Activated naive CD4-positive, alpha-beta T cell treated with anti-CD3 and anti-CD28 coated beads, Interleukin-2, amount 10 ng/mL, durations not matched to agents 7 days and 5 days (primary cell): Measurements from ENCODE around the gene ZNF48.

Experiments used
- CTCF ChIA-PET: fragments of 350-600 bp; sonication (Branson Sonifier 250); formaldehyde crosslinking; loops from one replicate; lab custom pipeline; 2021; ENCODE audit warnings: antibody characterized with exemption; lab: Charles Lee
- DNase-seq: peaks from one replicate; pipeline ENCODE4 v3.0.0-alpha.2; 2020
- H3K27ac Mint-ChIP-seq: one replicate; pipeline ENCODE4 v1.8.0; 2021; ENCODE audit warnings: mild to moderate bottlenecking, moderate library complexity, mixed read lengths
- H3K27me3 Mint-ChIP-seq: one replicate; pipeline ENCODE4 v1.8.0; 2021; ENCODE audit warnings: mild to moderate bottlenecking, mixed read lengths
- H3K36me3 Mint-ChIP-seq: one replicate; pipeline ENCODE4 v1.8.0; 2021; ENCODE audit warnings: mixed read lengths
- H3K4me1 Mint-ChIP-seq: one replicate; pipeline ENCODE4 v1.8.0; 2021; ENCODE audit warnings: mixed read lengths
- H3K4me3 Mint-ChIP-seq: one replicate; pipeline ENCODE4 v1.8.0; 2021; ENCODE audit warnings: mild to moderate bottlenecking, moderate library complexity, mixed read lengths
- H3K9me3 Mint-ChIP-seq: one replicate; pipeline ENCODE4 v1.8.0; 2021; ENCODE audit warnings: mixed read lengths

ZNF48 gene

DNA sequence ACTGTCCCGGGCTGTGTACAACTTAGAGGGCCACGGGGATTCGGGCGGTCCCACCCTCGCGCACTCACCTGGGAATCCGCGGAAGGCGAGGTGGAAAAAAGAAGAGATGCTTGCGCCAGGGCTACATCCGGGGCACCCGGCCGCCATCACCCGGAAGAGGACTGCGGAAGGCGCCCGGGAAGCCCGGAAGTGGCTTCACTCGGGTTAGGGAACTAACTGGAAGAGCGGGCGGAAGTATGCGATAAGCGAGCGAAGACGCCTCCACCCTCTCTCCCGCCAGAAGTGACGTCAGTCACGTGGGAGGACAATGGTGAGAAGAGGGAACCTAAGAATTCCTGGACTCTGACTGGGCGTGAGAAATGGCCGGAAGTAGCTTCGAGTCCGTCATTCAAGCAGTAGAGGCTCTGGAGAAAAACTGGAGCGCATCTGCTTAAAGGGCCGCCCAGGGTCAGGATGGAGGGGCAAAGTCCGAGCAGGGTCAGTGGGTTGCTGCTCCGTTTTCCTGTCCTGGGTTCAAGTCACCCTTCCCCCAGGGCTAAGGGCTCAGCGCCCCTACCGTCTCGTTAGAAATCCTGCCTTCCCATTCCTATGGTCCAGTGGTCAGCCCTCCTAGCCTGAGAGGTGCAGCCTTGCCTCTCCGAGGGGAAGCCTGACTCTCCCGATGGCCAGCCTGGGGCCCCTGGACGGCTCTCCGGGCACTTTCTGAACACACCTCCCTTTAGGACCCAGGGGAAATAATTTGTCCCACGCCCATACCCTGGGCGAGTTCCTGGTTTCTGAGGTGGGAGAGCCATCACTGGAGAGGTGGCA lies 39.9 kb upstream of the ZNF48 start, which contains the start of gene CD2BP2:
TSS of gene CD2BP2 (minus strand) at position 165 of the 810 bp plus-strand sequence. CDS start 627 bp downstream, outside the sequence.
- Mint-ChIP-seq H3K27me3 (no peaks in the 10 kb centered on the region), H3K36me3 (peaks cover 66% of the 10 kb centered on the region), H3K4me3 (peak within 1 kb of the TSS; percentile 95), H3K4me1 (peaks cover 44% of the 10 kb centered on the region), H3K27ac (peak within 1 kb of the TSS; percentile 92), H3K9me3 (no peaks in the 10 kb centered on the region)
- peak; percentile 90 for DNase-seq
- CTCF ChIA-PET, result interaction anchor here (0.7 to 1.6 kb wide), 4 partner anchors 9 to 263 kb away, joined by 3 to 5 read pairs (median 4); no protein-coding TSS in a partner anchor

DNA sequence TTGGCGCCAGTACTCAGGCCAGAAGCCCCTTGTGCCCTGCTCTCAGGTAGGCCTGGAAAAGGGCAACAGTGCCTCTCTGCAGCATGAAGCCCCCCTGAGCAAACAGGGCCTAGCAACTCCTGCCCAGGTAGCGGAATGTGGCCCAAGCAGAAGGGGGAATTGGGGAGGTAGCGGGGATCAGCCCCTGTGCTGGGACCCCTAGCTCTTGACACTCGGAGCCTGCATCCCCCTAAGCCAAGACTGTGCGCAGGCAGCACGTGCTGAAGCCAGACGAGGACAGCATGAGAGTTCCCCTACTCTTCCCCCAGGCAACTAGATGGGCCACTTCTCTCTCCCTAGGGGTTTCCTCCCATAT lies 39.3 kb upstream of the ZNF48 start:
- Mint-ChIP-seq H3K9me3 (no peaks in the 10 kb centered on the region), H3K36me3 (peaks cover 66% of the 10 kb centered on the region), H3K27ac (peak overlapping the region; percentile 92), H3K4me1 (peaks cover 45% of the 10 kb centered on the region), H3K4me3 (peak overlapping the region; percentile 95), H3K27me3 (no peaks in the 10 kb centered on the region)
- CTCF ChIA-PET, result interaction anchor here (1.3 to 1.6 kb wide), 3 partner anchors 10 to 54 kb away, joined by 3 to 4 read pairs (median 3); no protein-coding TSS in a partner anchor
- no peak for DNase-seq

DNA sequence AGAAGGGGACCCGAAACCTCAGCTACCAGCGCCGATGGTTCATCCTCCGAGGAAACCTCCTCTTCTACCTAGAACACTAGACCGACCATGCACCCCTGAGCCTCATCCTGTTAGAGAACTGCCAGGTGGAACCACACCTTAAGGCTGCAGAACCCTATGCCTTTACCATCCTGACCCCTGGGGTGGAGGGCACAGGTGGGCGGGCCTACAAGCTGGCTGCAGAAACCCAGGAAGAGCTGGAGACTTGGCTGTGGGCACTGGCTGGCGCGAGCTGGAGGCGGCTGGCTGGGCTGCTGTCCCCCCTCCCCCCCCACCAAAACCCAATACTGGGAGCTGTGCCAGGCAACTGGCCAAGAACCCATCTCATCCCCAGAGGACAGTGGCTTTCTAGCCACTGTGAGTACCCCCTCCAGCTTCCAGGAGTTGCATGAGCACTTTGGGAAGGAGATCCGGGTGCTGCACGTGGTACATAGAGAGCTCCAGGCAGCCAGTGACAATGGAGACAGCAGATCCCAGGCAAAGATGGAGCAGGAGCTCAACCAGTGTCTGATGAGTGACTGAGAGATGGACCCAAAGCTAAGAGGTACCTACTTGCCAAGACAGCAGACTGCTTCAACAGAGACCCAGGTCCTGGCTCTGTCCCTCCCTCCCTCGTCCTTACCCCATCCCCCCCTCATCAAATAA lies 38.7 kb upstream of the ZNF48 start:
- H3K4me1 Mint-ChIP-seq, result peaks cover 45% of the 10 kb centered on the region
- H3K27ac Mint-ChIP-seq, result peak overlapping the region; percentile 92
- peak overlapping the region; percentile 95 for H3K4me3 Mint-ChIP-seq
- no peak for DNase-seq
- H3K36me3 Mint-ChIP-seq, result peaks cover 62% of the 10 kb centered on the region
- CTCF ChIA-PET, result interaction anchor here (0.5 to 1.6 kb wide), 6 partner anchors 10 to 285 kb away, joined by 3 to 4 read pairs (median 3); no protein-coding TSS in a partner anchor
- no peaks in the 10 kb centered on the region for H3K27me3 Mint-ChIP-seq
- H3K9me3 Mint-ChIP-seq, result no peaks in the 10 kb centered on the region

DNA sequence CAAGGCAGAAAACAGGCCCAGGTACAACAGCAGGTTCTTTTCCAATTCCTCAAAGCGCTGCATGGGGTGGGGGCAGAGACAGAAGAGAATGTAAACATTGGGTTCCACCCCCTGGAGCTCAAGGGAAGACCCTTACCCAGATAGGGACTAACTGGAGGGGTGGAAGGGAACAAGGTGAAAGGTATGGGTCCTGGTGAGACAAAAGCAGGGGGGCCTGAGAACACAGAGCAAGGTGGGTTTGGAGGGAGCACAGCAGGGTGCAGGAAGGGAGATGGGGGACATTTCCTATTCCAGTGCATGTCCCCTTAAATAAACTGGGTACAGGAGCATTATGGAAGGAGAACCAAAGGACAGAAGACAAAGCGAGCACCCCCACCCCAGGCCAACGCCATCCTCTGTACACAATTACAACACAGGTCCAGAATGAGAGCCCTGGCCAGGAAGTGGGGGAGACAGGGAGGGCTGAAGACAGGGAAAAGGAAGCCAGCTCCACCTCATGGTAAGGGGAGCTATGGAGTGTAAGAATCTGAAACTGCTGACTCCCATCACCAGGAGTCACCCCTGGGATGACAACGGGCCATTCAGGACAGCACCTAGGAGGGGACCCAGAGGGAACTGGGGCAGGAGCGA lies 38.0 kb upstream of the ZNF48 start:
- peak overlapping the region; percentile 92 for H3K27ac Mint-ChIP-seq
- CTCF ChIA-PET, result interaction anchor here (0.5 to 1.4 kb wide), 5 partner anchors 11 to 284 kb away, joined by 3 to 4 read pairs (median 3); no protein-coding TSS in a partner anchor
- no peaks in the 10 kb centered on the region for H3K9me3 Mint-ChIP-seq
- no peak for DNase-seq
- H3K36me3 Mint-ChIP-seq, result peaks cover 59% of the 10 kb centered on the region
- no peak overlapping the region for H3K4me3 Mint-ChIP-seq
- H3K4me1 Mint-ChIP-seq, result peaks cover 45% of the 10 kb centered on the region
- H3K27me3 Mint-ChIP-seq, result no peaks in the 10 kb centered on the region

DNA sequence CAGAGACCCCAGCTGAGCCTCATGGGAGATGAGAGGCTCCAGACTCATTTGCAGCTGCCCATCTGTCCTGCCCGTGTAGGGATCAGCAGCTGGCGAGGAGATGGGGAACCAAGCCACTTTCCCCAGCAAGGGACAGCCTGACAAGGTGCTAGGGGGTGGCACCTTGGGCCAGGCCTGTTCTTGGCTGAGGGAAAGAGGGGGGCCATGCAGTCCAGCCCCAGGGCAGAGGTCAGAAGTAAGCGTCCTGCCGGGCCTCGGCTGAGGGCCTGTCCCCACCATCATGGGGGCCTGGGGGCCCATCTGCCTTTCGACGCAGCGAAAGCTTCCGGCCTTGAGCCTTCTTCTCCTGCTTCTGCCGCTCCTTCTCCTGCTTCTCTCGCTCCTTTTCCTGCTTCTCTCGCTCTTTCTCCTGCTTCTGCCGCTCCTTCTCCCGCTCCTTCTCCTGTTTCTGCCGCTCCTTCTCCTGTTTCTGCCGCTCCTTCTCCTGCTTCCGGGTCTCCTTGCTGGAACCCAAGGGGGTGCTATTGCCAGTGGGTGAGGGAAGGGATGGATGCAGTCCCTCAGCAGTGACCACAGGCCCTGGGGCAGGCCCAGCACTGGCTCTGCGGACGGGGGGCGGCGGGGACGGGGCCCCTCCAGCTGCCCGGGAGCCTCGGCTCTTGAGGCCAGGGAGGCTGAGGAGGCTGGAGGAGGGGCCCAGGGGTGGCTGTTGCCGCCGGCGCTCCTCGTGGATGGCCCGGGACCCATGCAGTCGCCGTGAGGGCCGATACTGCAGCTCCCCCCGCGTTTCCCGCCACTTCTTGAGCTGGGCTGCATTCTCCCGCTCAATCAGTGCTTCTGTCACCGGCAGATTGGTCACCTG lies 37.3 kb upstream of the ZNF48 start:
- peaks cover 57% of the 10 kb centered on the region for H3K36me3 Mint-ChIP-seq
- H3K27ac Mint-ChIP-seq, result no peak overlapping the region
- peak overlapping the region; percentile 37 for H3K4me3 Mint-ChIP-seq
- H3K9me3 Mint-ChIP-seq, result no peaks in the 10 kb centered on the region
- CTCF ChIA-PET, result interaction anchor here (0.9 to 1.1 kb wide), 4 partner anchors 11 to 52 kb away, joined by 3 read pairs; no protein-coding TSS in a partner anchor
- H3K27me3 Mint-ChIP-seq, result no peaks in the 10 kb centered on the region
- peaks cover 48% of the 10 kb centered on the region for H3K4me1 Mint-ChIP-seq
- no peak for DNase-seq

DNA sequence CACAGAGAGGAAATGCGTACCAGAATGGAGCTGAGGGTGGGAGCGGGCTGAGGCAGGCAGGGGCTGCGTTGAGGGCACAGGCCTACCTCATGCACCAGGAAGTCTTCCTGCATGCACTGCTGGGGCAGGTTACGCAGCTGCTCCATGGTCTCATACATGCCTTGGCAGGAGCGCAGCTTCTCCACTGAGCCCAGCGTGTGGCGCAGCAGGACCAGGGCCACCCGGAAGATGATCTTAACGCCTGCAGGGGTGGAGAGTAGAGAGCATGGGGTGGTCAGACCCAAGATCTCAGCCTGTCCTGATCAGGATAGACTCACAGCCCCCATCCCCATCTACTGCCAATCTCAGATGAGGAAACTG lies 36.7 kb upstream of the ZNF48 start:
- peaks cover 46% of the 10 kb centered on the region for H3K4me1 Mint-ChIP-seq
- no peaks in the 10 kb centered on the region for H3K9me3 Mint-ChIP-seq
- H3K4me3 Mint-ChIP-seq, result no peak overlapping the region
- CTCF ChIA-PET, result interaction anchor here (0.9 kb wide), 1 partner anchor 12 kb away, joined by 3 read pairs; no protein-coding TSS in a partner anchor
- H3K27ac Mint-ChIP-seq, result no peak overlapping the region
- DNase-seq, result no peak
- no peaks in the 10 kb centered on the region for H3K27me3 Mint-ChIP-seq
- H3K36me3 Mint-ChIP-seq, result peaks cover 58% of the 10 kb centered on the region

DNA sequence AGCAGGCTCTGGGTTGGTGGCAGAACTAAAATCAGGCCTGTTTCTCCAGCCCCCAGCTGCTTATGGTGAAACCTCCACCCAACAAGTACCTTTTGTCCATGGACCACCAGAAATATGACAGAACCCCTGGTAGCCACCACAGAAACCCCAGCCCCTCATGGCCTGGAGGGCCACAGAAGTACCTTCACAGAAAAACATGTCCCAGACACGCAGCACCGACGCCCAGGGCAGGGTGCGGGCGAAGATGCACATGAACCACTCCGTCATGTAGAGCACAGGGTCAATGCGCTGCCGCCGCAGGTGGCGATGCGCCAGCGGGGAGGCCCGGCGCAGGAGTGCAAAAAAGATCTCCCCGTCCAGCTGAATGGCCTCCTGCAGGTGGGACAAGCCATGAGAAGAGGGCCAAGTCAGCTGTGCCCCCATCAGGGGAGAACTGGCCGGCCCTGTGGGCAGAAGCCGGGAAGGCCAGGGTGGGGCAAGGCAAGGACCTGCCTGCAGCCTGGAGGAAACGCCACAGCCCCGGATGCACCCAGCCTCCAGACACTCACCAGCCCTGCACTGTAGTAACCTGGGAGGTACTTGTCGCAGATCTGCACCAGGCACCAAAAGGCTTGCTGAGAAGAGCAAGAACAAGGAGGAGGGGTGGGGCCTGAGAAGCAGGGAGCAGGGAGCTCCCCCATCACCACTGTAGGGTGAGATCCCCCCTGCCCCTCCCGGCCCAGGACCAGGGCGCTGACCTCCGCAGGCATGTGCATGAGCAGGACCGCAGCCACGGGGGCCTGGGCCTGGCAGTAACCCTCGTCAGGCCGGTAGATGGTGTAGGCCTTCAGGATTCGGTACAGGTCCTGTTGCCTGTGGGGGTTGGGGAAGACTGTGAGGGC lies 36.0 kb upstream of the ZNF48 start:
- no peak for DNase-seq
- Mint-ChIP-seq H3K4me1 (peaks cover 39% of the 10 kb centered on the region), H3K4me3 (no peak overlapping the region), H3K27me3 (no peaks in the 10 kb centered on the region), H3K27ac (peak overlapping the region; percentile 24), H3K9me3 (no peaks in the 10 kb centered on the region), H3K36me3 (peaks cover 60% of the 10 kb centered on the region)
- CTCF ChIA-PET, result interaction anchor here (0.9 kb wide), 1 partner anchor 12 kb away, joined by 3 read pairs; no protein-coding TSS in a partner anchor

DNA sequence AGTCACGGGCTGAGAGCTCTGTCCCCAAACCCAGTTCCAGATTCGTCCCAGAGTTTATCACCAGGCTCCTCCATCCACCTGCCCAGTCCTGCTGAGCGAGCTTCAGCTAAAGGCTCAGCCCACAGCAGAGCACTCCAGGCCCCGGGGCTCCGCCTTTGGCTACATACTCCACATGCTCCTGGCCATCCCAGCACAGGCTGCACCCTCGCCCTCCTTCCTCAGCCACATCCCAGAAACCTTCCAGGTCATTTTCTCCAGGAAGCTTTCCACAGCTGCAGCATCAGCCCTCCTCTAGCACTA lies 35.4 kb upstream of the ZNF48 start:
- H3K4me3 Mint-ChIP-seq, result no peak overlapping the region
- no peaks in the 10 kb centered on the region for H3K27me3 Mint-ChIP-seq
- no peak for DNase-seq
- H3K36me3 Mint-ChIP-seq, result peaks cover 61% of the 10 kb centered on the region
- CTCF ChIA-PET, result no interaction called here
- no peak overlapping the region for H3K27ac Mint-ChIP-seq
- H3K9me3 Mint-ChIP-seq, result no peaks in the 10 kb centered on the region
- H3K4me1 Mint-ChIP-seq, result peaks cover 39% of the 10 kb centered on the region

DNA sequence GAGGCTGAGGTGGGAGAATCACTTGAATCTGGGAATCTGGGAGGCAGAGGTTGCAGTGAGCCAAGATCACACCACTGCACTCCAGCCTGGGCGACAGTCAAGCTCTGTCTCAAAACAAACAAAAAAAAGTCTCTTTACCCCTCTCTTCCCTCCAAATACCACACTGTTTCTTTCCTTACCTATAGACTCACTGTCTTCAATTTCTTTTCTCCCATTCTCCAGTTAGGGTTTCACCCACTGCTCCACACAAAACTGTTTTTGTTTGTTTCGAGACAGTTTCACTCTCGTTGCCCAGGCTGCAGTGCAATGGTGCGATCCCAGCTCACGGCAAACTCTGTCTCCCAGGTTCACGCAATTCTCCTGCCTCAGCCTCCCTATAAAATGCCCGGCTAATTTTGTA lies 34.0 kb upstream of the ZNF48 start:
- H3K36me3 Mint-ChIP-seq, result peaks cover 66% of the 10 kb centered on the region
- H3K27ac Mint-ChIP-seq, result no peak overlapping the region

DNA sequence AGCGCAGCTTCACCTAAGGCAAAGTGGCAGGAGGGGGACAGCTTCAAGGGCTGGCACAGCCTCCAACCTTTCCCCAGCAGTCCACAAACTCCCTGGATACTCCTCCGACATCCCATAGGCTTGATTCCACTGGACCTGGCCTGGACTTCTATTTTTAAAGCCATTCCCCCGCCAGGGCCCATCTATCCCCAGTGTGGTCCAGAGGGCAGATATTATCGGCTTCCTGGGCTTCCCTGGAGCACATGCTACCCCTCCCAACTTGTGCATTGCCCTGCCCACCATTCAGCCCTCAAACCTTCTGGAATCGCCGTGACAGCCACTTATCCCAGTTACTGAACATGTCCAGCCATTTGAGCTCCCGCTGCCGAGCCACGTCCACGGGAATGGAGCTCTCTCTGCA lies 30.0 kb upstream of the ZNF48 start:
- CTCF ChIA-PET, result interaction anchor here (1.1 to 1.2 kb wide), 2 partner anchors 44 to 273 kb away, joined by 3 to 4 read pairs; partner anchors contain the start of gene TBX6

More for the DNA sequence above, 34.0 kb upstream of the ZNF48 start:
- peaks cover 35% of the 10 kb centered on the region for H3K4me1 Mint-ChIP-seq
- H3K4me3 Mint-ChIP-seq, result no peak overlapping the region
- CTCF ChIA-PET, result no interaction called here
- no peaks in the 10 kb centered on the region for H3K9me3 Mint-ChIP-seq
- H3K27me3 Mint-ChIP-seq, result no peaks in the 10 kb centered on the region
- no peak for DNase-seq

DNA sequence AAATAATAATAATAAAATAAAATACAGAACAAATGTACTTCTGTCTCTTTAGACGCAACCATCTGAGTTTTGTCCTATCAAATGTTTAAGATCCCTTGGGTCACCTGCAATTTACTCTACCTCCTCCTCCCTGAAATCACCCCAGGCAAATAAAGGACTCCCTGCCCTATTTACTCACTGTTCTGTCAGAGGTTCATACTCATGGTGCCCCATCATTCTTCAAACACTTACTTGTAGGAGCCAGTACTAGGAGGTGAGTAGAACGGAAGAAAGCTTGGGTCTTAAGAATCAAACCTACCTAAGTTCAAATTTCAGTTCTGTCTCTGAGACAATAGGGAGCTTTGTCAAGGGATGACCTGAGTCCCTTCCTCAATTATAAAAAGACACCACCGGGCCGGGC lies 28.7 kb upstream of the ZNF48 start:
- H3K27ac Mint-ChIP-seq, result no peak overlapping the region
- CTCF ChIA-PET, result interaction anchor here (1.1 to 2.0 kb wide), 3 partner anchors 10 to 254 kb away, joined by 3 to 5 read pairs (median 4); no protein-coding TSS in a partner anchor
- H3K4me1 Mint-ChIP-seq, result peaks cover 49% of the 10 kb centered on the region

More for the DNA sequence above, 30.0 kb upstream of the ZNF48 start:
- no peaks in the 10 kb centered on the region for H3K9me3 Mint-ChIP-seq
- no peak overlapping the region for H3K4me3 Mint-ChIP-seq
- DNase-seq, result no peak
- no peak overlapping the region for H3K27ac Mint-ChIP-seq
- H3K4me1 Mint-ChIP-seq, result peaks cover 49% of the 10 kb centered on the region
- no peaks in the 10 kb centered on the region for H3K27me3 Mint-ChIP-seq
- peaks cover 53% of the 10 kb centered on the region for H3K36me3 Mint-ChIP-seq

DNA sequence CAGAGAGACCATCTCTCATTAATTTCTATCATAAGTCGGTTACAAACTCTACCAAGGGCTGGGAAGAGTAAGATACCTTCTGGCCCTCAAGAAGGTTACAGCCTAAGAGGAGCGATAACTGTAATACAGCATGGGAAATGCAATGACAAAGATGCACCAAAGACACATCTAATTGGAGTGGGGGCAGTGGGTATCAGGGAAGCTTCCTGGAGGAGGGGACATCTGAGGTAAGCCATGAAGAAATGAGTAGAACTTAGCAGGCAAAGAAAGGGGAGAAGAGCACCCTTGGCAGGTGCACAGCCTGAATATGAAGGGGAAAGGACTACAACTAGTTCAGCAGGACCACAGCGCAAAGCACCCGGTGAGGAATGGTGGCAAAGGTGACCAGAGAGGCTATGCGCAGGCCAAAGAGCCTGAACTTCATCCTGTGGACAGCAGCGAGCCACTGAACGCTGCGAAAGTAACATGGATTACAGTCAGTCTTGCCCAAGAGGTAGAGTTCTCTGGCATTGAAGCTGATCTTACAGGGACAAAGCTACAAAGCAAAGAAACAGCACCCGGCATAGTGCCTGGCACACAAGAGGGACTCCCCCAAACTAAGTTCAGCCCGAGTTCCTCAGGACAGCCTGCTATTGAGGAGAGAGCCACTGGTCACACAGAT lies 27.7 kb upstream of the ZNF48 start:
- CTCF ChIA-PET, result interaction anchor here (1.1 to 2.0 kb wide), 3 partner anchors 11 to 255 kb away, joined by 3 to 5 read pairs (median 4); no protein-coding TSS in a partner anchor
- H3K36me3 Mint-ChIP-seq, result peaks cover 41% of the 10 kb centered on the region
- H3K27ac Mint-ChIP-seq, result peak overlapping the region; percentile 35

More for the DNA sequence above, 28.7 kb upstream of the ZNF48 start:
- H3K36me3 Mint-ChIP-seq, result peaks cover 44% of the 10 kb centered on the region
- H3K27me3 Mint-ChIP-seq, result no peaks in the 10 kb centered on the region
- H3K4me3 Mint-ChIP-seq, result peak overlapping the region; percentile 87
- H3K9me3 Mint-ChIP-seq, result no peaks in the 10 kb centered on the region
- no peak for DNase-seq

More for the DNA sequence above, 27.7 kb upstream of the ZNF48 start:
- H3K4me3 Mint-ChIP-seq, result peak overlapping the region; percentile 87
- peaks cover 53% of the 10 kb centered on the region for H3K4me1 Mint-ChIP-seq
- H3K27me3 Mint-ChIP-seq, result no peaks in the 10 kb centered on the region
- DNase-seq, result no peak
- H3K9me3 Mint-ChIP-seq, result no peaks in the 10 kb centered on the region
